MM.1S (cell line): ENCODE measurements around the gene DIP2C.
"Not testable (repeated sequence)": the region's sequence is repeated elsewhere in the genome, so short reads cannot be mapped to it uniquely, and the experiment has no call there.

Experiments
- CTCF ChIP-seq: fragments of 300-600 bp; sonication (generic); IDR thresholded peaks from 2 replicates; pipeline ENCODE4 v1.5.1; 2016; ENCODE audit warnings: antibody characterized with exemption, low read length, mixed read lengths
- EZH2 ChIP-seq: fragments of 300-600 bp; sonication (generic); optimal IDR thresholded peaks from 2 replicates; pipeline ENCODE3; 2017; ENCODE audit warnings: low read depth, mild to moderate bottlenecking, antibody characterized with exemption, low read length, mixed read lengths

DNA sequence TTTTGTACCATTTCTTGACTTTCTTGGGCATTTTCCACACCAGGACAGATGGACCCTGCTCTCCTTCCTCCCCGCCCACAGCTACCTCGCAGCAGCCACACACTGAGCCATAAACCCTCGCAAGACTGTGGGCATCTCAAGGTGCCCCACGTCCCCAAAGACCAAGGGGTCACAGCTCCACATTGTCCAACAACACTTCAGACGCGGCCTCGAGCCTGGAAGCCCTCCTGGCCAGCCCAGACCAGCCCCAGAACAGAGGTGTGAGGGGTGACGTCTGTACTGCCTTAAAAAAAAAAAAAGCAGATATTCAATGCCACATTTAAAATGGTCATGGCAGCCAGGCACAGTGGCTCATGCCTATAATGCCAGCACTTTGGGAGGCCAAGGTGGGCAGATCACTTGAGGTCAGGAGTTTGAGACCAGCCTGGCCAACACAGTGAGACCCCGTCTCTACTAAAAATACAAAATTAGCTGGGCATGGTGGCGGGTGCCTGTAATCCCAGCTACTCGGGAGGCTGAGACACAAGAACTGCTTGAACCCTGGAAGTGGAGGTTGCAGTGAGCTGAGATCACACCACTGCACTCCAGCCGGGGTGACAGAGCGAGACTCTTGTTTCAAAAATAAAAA is 36.5 kb downstream of the DIP2C start:
- TF ChIP-seq CTCF, EZH2: not testable (repeated sequence)
